Breast epithelium (tissue), 3 donors: Measurements from ENCODE around the gene TLE2.

Experiments
- CTCF ChIP-seq, 3 donors: fragments of 450-650 bp; IDR thresholded peaks; one replicate each; pipeline ENCODE4 v1.5.1; 2016 to 2017; ENCODE audit warnings: antibody characterized with exemption in 3 of 3, mild to moderate bottlenecking in 3 of 3, moderate library complexity in 3 of 3
- POLR2A ChIP-seq: fragments of 450-650 bp; IDR thresholded peaks from one replicate; pipeline ENCODE4 v1.6.1; 2016; ENCODE audit warnings: antibody characterized with exemption, mild to moderate bottlenecking, moderate library complexity
- POLR2AphosphoS5 ChIP-seq, 3 donors: sonication (generic); formaldehyde crosslinking; IDR thresholded peaks; one replicate each; pipeline ENCODE4 v1.6.1; 2017; ENCODE audit warnings: antibody characterized with exemption in 3 of 3

- TF ChIP-seq CTCF (IDR thresholded peaks at IDR 0.05) (no peak), POLR2A (no peak), POLR2AphosphoS5 (IDR thresholded peaks at IDR 0.05) (no peak)
Measured at GRCh38 chr19:3027292-3027691, 1.8 kb downstream of the TLE2 start.
